ENCODE data around the gene GTF2H1. TPM values are rescaled to one million over a fixed set of nuclear protein-coding genes. Genes with fewer than 3 reads are reported as not detected.

Gene GTF2H1
- total and polyA plus RNA-seq, 9 of the 15 experiments (the other 6 are each of a cell fraction or from before 2014, with no cell fraction given), result 56.9 to 126 (median 92.1) TPM

- ATAC-seq, result no peak
- Histone ChIP-seq H3K4me2 (ENCODE audit: insufficient read depth, low read length) (no peak overlapping the region), H3K9me3 (replicated peaks; ENCODE audit: control insufficient read depth, insufficient read depth, low read depth, low read length) (no peaks in the 10 kb centered on the region), H2AFZ (ENCODE audit: low read depth, low read length) (no peak overlapping the region), H3K27ac (ENCODE audit: extremely low read depth, low read depth, low read length) (no peak overlapping the region), H4K20me1 (replicated peaks; ENCODE audit: control insufficient read depth, insufficient read depth, low read length) (no peaks in the 10 kb centered on the region), H3K9me1 (ENCODE audit: control insufficient read depth, insufficient read depth, low read length) (no peaks in the 10 kb centered on the region), H3K79me2 (ENCODE audit: control insufficient read depth, insufficient read depth, low read length) (no peaks in the 10 kb centered on the region), H3K27me3 (ENCODE audit: control insufficient read depth in 2 of 2, insufficient read depth in 2 of 2, low read length in 2 of 2) (no peaks in the 10 kb centered on the region), H3K36me3 (ENCODE audit: control insufficient read depth, insufficient read depth, low read length) (peaks cover 83% of the 10 kb centered on the region), H3K4me1 (replicated peaks in 1 of 2; ENCODE audit: control insufficient read depth in 2 of 2, insufficient read depth in 2 of 2, low read length in 2 of 2) (no peaks in the 10 kb centered on the region), H3K4me3 (no peak overlapping the region), H3K9ac (ENCODE audit: insufficient read depth in 1 of 2, low read depth in 2 of 2, low read length in 2 of 2) (no peak overlapping the region)
- intact Hi-C loops (cut with micrococcal nuclease), result no loop called here
- no peak for DNase-seq (ENCODE audit: extremely low read depth in 1 of 4, low spot score in 3 of 4)
- CTCF ChIA-PET (ENCODE audit: low intra/inter-chr PET ratio), result no interaction called here
- FAIRE-seq, result no peak
- 86% methylated on average over 3 of the region's 3 CpGs for WGBS (ENCODE audit: insufficient coverage, low coverage, missing lambda C conversion rate)
- TF ChIP-seq ADNP (tag; IDR thresholded peaks at IDR 0.05), result no peak
- TF ChIP-seq VEZF1 (CRISPR knock-in tag; IDR thresholded peaks at IDR 0.05), result no peak
- in situ Hi-C loops (cut with MboI), result no loop called here
- BruUV-seq (replicated peaks), result no TSS peak
- POLR2A ChIA-PET, result interaction anchor here (0.8 to 1.3 kb wide), 2 partner anchors 82 to 249 kb away, joined by 3 to 6 read pairs; no protein-coding TSS in a partner anchor
Measured at GRCh38 chr11:18352581-18352980, 30.2 kb downstream of the GTF2H1 start.

GRCh38 chr11:18358646-18359045 is 36.3 kb downstream of the GTF2H1 start:
- intact Hi-C loops (cut with micrococcal nuclease), result no loop called here
- H3K4me2 ChIP-seq (ENCODE audit: insufficient read depth, low read length), result no peak overlapping the region
- DNase-seq (ENCODE audit: extremely low read depth in 1 of 4, low spot score in 3 of 4) (no peak), ATAC-seq (no peak), FAIRE-seq (no peak)
- no peak overlapping the region for H3K27ac ChIP-seq (ENCODE audit: extremely low read depth, low read depth, low read length)
- no peaks in the 10 kb centered on the region for H3K9me3 ChIP-seq (replicated peaks; ENCODE audit: control insufficient read depth, insufficient read depth, low read depth, low read length)
- H4K20me1 ChIP-seq (replicated peaks; ENCODE audit: control insufficient read depth, insufficient read depth, low read length), result no peaks in the 10 kb centered on the region
- BruUV-seq (replicated peaks), result no TSS peak
- no peaks in the 10 kb centered on the region for H3K27me3 ChIP-seq (ENCODE audit: control insufficient read depth in 2 of 2, insufficient read depth in 2 of 2, low read length in 2 of 2)
- 82% methylated on average over 4 of the region's 4 CpGs for WGBS (ENCODE audit: insufficient coverage, low coverage, missing lambda C conversion rate)
- POLR2A ChIA-PET, result interaction anchor here (0.9 to 1.0 kb wide), 2 partner anchors 10 to 37 kb away, joined by 3 read pairs; no protein-coding TSS in a partner anchor
- H3K9ac ChIP-seq (ENCODE audit: insufficient read depth in 1 of 2, low read depth in 2 of 2, low read length in 2 of 2), result no peak overlapping the region
- peaks cover 87% of the 10 kb centered on the region for H3K36me3 ChIP-seq (ENCODE audit: control insufficient read depth, insufficient read depth, low read length)
- CTCF ChIA-PET (ENCODE audit: low intra/inter-chr PET ratio), result no interaction called here
- H3K4me1 ChIP-seq (replicated peaks in 1 of 2; ENCODE audit: control insufficient read depth in 2 of 2, insufficient read depth in 2 of 2, low read length in 2 of 2), result no peaks in the 10 kb centered on the region; a peak in 1 of 5 replicates
- H2AFZ ChIP-seq (ENCODE audit: low read depth, low read length), result no peak overlapping the region
- H3K79me2 ChIP-seq (ENCODE audit: control insufficient read depth, insufficient read depth, low read length), result no peaks in the 10 kb centered on the region
- H3K9me1 ChIP-seq (ENCODE audit: control insufficient read depth, insufficient read depth, low read length), result no peaks in the 10 kb centered on the region
- H3K4me3 ChIP-seq, result no peak overlapping the region
- in situ Hi-C loops (cut with MboI), result no loop called here
- TF ChIP-seq CEBPB (tag; IDR thresholded peaks at IDR 0.05), result no peak
- TF ChIP-seq ZNF699 (CRISPR knock-in tag; IDR thresholded peaks at IDR 0.05; ENCODE audit: insufficient replicate concordance), result no peak
- TF ChIP-seq SNRNP70 (optimal IDR thresholded peaks at IDR 0.05; ENCODE audit: low read depth, low read length), result no peak
- no peak for TF ChIP-seq ATF1 (CRISPR knock-in tag; IDR thresholded peaks at IDR 0.05)
- TF ChIP-seq ATF1 (tag; IDR thresholded peaks at IDR 0.05), result no peak
- TF ChIP-seq BCOR (IDR thresholded peaks at IDR 0.05), result peak; percentile 78
- TF ChIP-seq SMARCA4 (IDR thresholded peaks at IDR 0.05), result no peak
- TF ChIP-seq CHD4 (IDR thresholded peaks at IDR 0.05; ENCODE audit: insufficient read depth, insufficient replicate concordance, low read depth, low read length, poor library complexity, severe bottlenecking), result peak; percentile 66
- no peak for TF ChIP-seq ZNF668 (CRISPR knock-in tag; IDR thresholded peaks at IDR 0.05)
- TF ChIP-seq CBFA2T3 (IDR thresholded peaks at IDR 0.05), result no peak
- TF ChIP-seq PHF8 (IDR thresholded peaks at IDR 0.05; ENCODE audit: borderline replicate concordance, low read length), result no peak
- no peak for TF ChIP-seq ZBTB34 (CRISPR knock-in tag; IDR thresholded peaks at IDR 0.05)
- TF ChIP-seq PCBP2 (IDR thresholded peaks at IDR 0.05; ENCODE audit: low read depth, low read length, poor library complexity, severe bottlenecking), result no peak

All from K562 (cell line).